ENCODE measurements around the gene FNTB. TPM values are rescaled to one million over a fixed set of nuclear protein-coding genes. Genes with fewer than 3 reads are reported as not detected.

Gene FNTB
- total and polyA plus RNA-seq, 3 donors from 2014 or later = 43.2 to 68.1 (median 52.5) TPM

DNA sequence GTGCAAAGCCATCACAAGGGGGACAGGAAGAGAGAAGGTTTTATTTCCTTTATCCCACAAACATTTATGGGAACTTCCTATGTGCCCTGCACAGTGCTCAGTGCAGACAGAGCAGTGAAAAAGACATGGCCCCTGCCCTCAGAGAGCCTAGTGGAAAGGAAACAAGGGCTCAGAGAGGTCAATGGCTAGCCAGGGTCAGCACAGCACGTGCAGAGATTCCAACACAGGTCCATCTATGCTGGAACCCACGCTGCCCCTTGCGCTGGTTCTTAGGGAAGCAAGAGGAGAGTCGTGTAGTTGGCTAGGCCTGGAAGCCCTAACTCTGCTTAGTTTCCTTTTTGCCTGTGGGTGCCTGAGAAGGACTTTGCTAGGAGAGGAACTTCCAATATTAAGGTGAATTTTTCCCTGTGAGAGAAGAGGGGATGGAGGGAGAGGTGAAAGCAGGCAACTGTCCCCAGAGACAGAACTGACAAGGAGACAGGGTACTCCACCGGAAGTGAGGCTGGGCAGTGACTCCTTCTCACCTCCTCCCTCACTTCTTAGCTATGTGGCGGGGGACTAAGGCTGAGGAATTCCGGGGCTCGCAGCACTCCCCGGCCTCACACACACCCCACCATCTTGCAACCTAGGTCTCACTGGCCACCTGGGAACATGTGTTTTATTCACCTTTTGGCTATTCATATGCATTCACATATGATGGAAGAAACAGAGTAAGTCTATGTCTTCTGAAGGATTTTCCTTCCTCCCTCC is 32.0 kb upstream of the FNTB start:
- no peaks in the 10 kb centered on the region for H3K9me3 ChIP-seq
- no peak for TF ChIP-seq POLR2A (IDR thresholded peaks at IDR 0.05)
- TF ChIP-seq, protein P1, sequence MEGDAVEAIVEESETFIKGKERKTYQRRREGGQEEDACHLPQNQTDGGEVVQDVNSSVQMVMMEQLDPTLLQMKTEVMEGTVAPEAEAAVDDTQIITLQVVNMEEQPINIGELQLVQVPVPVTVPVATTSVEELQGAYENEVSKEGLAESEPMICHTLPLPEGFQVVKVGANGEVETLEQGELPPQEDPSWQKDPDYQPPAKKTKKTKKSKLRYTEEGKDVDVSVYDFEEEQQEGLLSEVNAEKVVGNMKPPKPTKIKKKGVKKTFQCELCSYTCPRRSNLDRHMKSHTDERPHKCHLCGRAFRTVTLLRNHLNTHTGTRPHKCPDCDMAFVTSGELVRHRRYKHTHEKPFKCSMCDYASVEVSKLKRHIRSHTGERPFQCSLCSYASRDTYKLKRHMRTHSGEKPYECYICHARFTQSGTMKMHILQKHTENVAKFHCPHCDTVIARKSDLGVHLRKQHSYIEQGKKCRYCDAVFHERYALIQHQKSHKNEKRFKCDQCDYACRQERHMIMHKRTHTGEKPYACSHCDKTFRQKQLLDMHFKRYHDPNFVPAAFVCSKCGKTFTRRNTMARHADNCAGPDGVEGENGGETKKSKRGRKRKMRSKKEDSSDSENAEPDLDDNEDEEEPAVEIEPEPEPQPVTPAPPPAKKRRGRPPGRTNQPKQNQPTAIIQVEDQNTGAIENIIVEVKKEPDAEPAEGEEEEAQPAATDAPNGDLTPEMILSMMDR (IDR thresholded peaks at IDR 0.05) = no peak
- no peaks in the 10 kb centered on the region for H3K36me3 ChIP-seq (ENCODE audit: low read depth, missing control alignments)
- intact Hi-C loops (cut with DNase I; ENCODE audit: low total_unique reads) = no loop called here
- H3K4me3 ChIP-seq = no peak overlapping the region
- H3K27ac ChIP-seq = no peak overlapping the region
- no peaks in the 10 kb centered on the region for H3K27me3 ChIP-seq
- no peak for DNase-seq
- 88 to 94% methylated on average over 9 of the region's 9 CpGs for WGBS, 2 donors
- H3K4me1 ChIP-seq = no peaks in the 10 kb centered on the region

DNA sequence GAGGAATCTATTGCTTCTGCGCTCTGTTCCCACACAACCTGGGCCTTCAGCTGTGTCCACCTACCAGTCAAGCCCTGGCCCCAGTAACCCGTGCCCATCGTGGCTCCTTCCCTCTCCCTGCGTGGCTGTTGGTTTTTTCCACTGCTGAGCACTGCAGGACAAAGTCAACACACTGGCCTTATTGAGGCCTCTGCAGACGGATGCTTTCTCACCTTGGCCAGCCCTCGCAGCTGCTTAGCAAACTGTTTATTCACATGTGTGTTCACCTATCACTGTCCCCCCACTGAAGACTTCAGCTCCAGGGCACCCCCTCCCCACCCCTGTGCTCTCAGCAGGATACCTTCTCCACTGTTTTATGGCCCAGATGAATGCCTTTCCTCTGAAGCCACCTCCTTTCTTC is 31.4 kb upstream of the FNTB start:
- Histone ChIP-seq H3K27me3 (no peaks in the 10 kb centered on the region), H3K9me3 (no peaks in the 10 kb centered on the region), H3K4me1 (no peaks in the 10 kb centered on the region), H3K4me3 (no peak overlapping the region), H3K36me3 (ENCODE audit: low read depth, missing control alignments) (no peaks in the 10 kb centered on the region), H3K27ac (no peak overlapping the region)
- intact Hi-C loops (cut with DNase I; ENCODE audit: low total_unique reads) = no loop called here
- 86% methylated on average over 6 of the region's 6 CpGs for WGBS, 2 donors
- DNase-seq = no peak
- TF ChIP-seq POLR2A (IDR thresholded peaks at IDR 0.05) = no peak
- TF ChIP-seq, protein P1 (IDR thresholded peaks at IDR 0.05) = no peak

DNA sequence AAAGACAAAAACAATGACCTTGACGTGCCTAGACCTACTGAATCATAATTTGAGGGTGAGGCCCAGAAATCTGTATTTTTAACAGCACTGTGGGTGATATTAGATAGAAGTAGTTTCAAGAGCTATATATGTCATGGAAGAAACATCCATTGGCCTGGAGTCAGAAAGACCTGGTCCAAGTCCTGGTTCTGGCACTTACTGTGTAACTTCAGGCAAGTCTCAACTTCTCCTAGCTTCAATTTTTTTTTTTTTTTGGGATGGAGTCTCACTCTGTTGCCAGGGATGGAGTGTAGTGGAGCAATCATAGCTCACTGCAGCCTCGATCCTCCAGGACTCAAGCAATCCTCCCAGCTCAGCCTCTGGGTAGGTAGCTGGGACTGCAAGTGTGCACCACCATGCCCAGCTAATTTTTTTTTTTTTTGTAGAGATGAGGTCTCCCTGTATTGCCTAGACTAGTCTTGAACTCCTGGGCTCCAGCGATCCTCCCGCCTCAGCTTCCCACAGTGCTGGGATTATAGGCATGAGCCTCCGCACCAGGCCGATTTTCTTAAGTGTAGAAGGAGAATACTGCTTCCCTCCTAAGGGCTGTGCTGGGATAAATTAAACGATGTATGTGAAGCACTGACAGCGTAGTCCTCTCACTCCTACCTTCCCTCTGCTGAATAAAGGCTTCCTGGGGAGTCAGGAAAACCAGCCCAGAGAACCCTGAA is 29.8 kb upstream of the FNTB start:
- Histone ChIP-seq H3K36me3 (ENCODE audit: low read depth, missing control alignments) (no peaks in the 10 kb centered on the region), H3K4me3 (no peak overlapping the region), H3K27me3 (no peaks in the 10 kb centered on the region), H3K4me1 (no peaks in the 10 kb centered on the region), H3K27ac (no peak overlapping the region), H3K9me3 (no peaks in the 10 kb centered on the region)
- intact Hi-C loops (cut with DNase I; ENCODE audit: low total_unique reads) = no loop called here
- no peak for DNase-seq
- WGBS, 2 donors = 91 to 92% methylated on average over 8 of the region's 8 CpGs
- TF ChIP-seq, protein P1 (IDR thresholded peaks at IDR 0.05) = no peak
- no peak for TF ChIP-seq POLR2A (IDR thresholded peaks at IDR 0.05)

DNA sequence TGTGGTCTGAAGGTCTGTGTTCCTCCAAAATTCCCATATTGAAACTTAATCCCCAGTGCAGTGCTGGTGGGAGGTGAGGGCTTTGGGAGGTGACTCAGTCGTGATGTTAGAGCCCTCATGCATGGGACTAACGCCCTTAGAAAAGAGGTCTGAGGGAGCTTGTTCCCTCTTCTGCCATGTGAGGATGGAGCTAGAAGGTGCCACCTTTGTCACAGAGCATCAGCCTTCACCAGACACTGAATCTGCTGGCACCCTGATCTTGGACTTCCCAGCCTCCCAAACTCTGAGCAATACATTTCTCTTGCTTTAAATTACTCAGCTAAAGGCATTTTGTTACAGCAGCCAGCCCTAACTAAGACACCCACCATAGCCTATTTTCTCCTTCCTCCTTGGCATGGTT is 28.5 kb upstream of the FNTB start:
- H3K4me1 ChIP-seq = no peaks in the 10 kb centered on the region
- intact Hi-C loops (cut with DNase I; ENCODE audit: low total_unique reads) = no loop called here
- DNase-seq = no peak
- TF ChIP-seq, protein P1 (IDR thresholded peaks at IDR 0.05) = no peak
- TF ChIP-seq POLR2A (IDR thresholded peaks at IDR 0.05) = no peak
- H3K27me3 ChIP-seq = no peaks in the 10 kb centered on the region
- H3K27ac ChIP-seq = no peak overlapping the region
- H3K36me3 ChIP-seq (ENCODE audit: low read depth, missing control alignments) = no peaks in the 10 kb centered on the region
- no peaks in the 10 kb centered on the region for H3K9me3 ChIP-seq
- WGBS, 2 donors = 87 to 100% methylated on average over 2 of the region's 2 CpGs
- H3K4me3 ChIP-seq = no peak overlapping the region
